Breast epithelium (tissue), 4 donors: ENCODE data around the gene PHF21A. TPM values are rescaled to one million over a fixed set of nuclear protein-coding genes. Genes with fewer than 3 reads are reported as not detected.

Experiments
- DNase-seq, 2 donors: peaks; one replicate each; pipeline ENCODE4 v3.0.0-alpha.2; 2019; ENCODE audit warnings: low spot score in 2 of 2
- H3K27ac ChIP-seq, 2 donors: fragments of 200-600 bp; sonication (generic) in 1 of 2; one replicate each; pipeline ENCODE4 v1.5.1; 2016 to 2019; ENCODE audit warnings: mild to moderate bottlenecking in 1 of 2
- H3K27me3 ChIP-seq, 2 donors: fragments of 200-600 bp; sonication (generic) in 1 of 2; one replicate each; pipeline versions ENCODE4 v1.5.1 to v1.6.0; 2017 to 2019; ENCODE audit warnings: control low read depth in 1 of 2, mild to moderate bottlenecking in 1 of 2
- H3K36me3 ChIP-seq: fragments of 200-600 bp; one replicate; pipeline ENCODE4 v1.5.1; 2019
- H3K4me1 ChIP-seq, 2 donors: fragments of 200-600 bp; sonication (generic); one replicate each; pipeline ENCODE4 v1.5.1; 2016 to 2019; ENCODE audit warnings: control low read depth in 1 of 2
- H3K4me3 ChIP-seq, 3 donors: fragments of 200-600 bp; sonication (generic); 1 replicate in 2 of 3; 2 replicates in 1 of 3; pipeline ENCODE4 v1.5.1; 2016 to 2019; ENCODE audit warnings: mild to moderate bottlenecking in 3 of 3, moderate library complexity in 2 of 3
- H3K9me3 ChIP-seq, 2 donors: fragments of 200-600 bp; sonication (generic) in 1 of 2; one replicate each; pipeline ENCODE4 v1.5.1; 2016 to 2019; ENCODE audit warnings: control low read depth in 1 of 2
- CTCF ChIP-seq, 3 donors: fragments of 450-650 bp; IDR thresholded peaks; one replicate each; pipeline ENCODE4 v1.5.1; 2016 to 2017; ENCODE audit warnings: antibody characterized with exemption in 3 of 3, mild to moderate bottlenecking in 3 of 3, moderate library complexity in 3 of 3
- POLR2A ChIP-seq: fragments of 450-650 bp; IDR thresholded peaks from one replicate; pipeline ENCODE4 v1.6.1; 2016; ENCODE audit warnings: antibody characterized with exemption, mild to moderate bottlenecking, moderate library complexity
- POLR2AphosphoS5 ChIP-seq, 3 donors: sonication (generic); formaldehyde crosslinking; IDR thresholded peaks; one replicate each; pipeline ENCODE4 v1.6.1; 2017; ENCODE audit warnings: antibody characterized with exemption in 3 of 3
- intact Hi-C: fragments of 100-400 bp; cut with DNase I; formaldehyde crosslinking; loops from one replicate; pipeline ENCODE4 v1.15.1; 2023; ENCODE audit warnings: low total_unique reads
- total RNA-seq, 3 donors: library from RNA; depleted of rRNA; stranded (reverse); fragments of >200 nt; gene quantifications; one replicate each; pipeline ENCODE4 v1.1.0, GENCODE V29; 2016

The PHF21A gene
- total RNA-seq, 3 donors from 2014 or later = 23.4 to 70.8 (median 42.7) TPM

GRCh38 chr11:45896422-45896984, 224.8 kb downstream of the PHF21A start:
- no peaks in the 10 kb centered on the region for H3K27me3 ChIP-seq
- TF ChIP-seq POLR2AphosphoS5 (IDR thresholded peaks at IDR 0.05) (no peak), CTCF (IDR thresholded peaks at IDR 0.05) (no peak), POLR2A (no peak)
- no peaks in the 10 kb centered on the region for H3K9me3 ChIP-seq
- H3K27ac ChIP-seq = no peak overlapping the region
- no peak for DNase-seq
- intact Hi-C loops = no loop called here
- H3K4me3 ChIP-seq = no peak overlapping the region
- no peaks in the 10 kb centered on the region for H3K36me3 ChIP-seq
- peaks cover 4 to 6% of the 10 kb centered on the region in 2 donors for H3K4me1 ChIP-seq

GRCh38 chr11:45895553-45896259, 225.5 kb downstream of the PHF21A start:
- Histone ChIP-seq H3K4me3 (no peak overlapping the region), H3K27me3 (no peaks in the 10 kb centered on the region), H3K27ac (no peak overlapping the region), H3K9me3 (no peaks in the 10 kb centered on the region), H3K4me1 (peaks cover 0 to 1% of the 10 kb centered on the region in 2 donors), H3K36me3 (no peaks in the 10 kb centered on the region)
- no peak for DNase-seq
- intact Hi-C loops = no loop called here
- TF ChIP-seq POLR2AphosphoS5 (IDR thresholded peaks at IDR 0.05) (no peak), POLR2A (no peak), CTCF (IDR thresholded peaks at IDR 0.05) (no peak)

GRCh38 chr11:45894555-45895247, 226.6 kb downstream of the PHF21A start:
- DNase-seq = no peak
- no peak for TF ChIP-seq POLR2AphosphoS5 (IDR thresholded peaks at IDR 0.05)
- no peak for TF ChIP-seq CTCF (IDR thresholded peaks at IDR 0.05)
- no peak overlapping the region for H3K27ac ChIP-seq

GRCh38 chr11:45892856-45893255, 228.4 kb downstream of the PHF21A start:
- no peaks in the 10 kb centered on the region for H3K4me1 ChIP-seq
- no peaks in the 10 kb centered on the region for H3K27me3 ChIP-seq
- no peak overlapping the region for H3K27ac ChIP-seq
- H3K36me3 ChIP-seq = no peaks in the 10 kb centered on the region
- no peaks in the 10 kb centered on the region for H3K9me3 ChIP-seq
- TF ChIP-seq CTCF (IDR thresholded peaks at IDR 0.05) (no peak), POLR2A (no peak), POLR2AphosphoS5 (IDR thresholded peaks at IDR 0.05) (no peak)
- H3K4me3 ChIP-seq = no peak overlapping the region
- DNase-seq = no peak
- intact Hi-C loops = no loop called here

More at GRCh38 chr11:45894555-45895247, 226.6 kb downstream of the PHF21A start:
- no peaks in the 10 kb centered on the region for H3K36me3 ChIP-seq
- no peak overlapping the region for H3K4me3 ChIP-seq
- intact Hi-C loops = no loop called here
- no peaks in the 10 kb centered on the region for H3K4me1 ChIP-seq
- H3K9me3 ChIP-seq = no peaks in the 10 kb centered on the region
- H3K27me3 ChIP-seq = no peaks in the 10 kb centered on the region
